ENCODE data around the gene TVP23C.

The TVP23C gene

DNA sequence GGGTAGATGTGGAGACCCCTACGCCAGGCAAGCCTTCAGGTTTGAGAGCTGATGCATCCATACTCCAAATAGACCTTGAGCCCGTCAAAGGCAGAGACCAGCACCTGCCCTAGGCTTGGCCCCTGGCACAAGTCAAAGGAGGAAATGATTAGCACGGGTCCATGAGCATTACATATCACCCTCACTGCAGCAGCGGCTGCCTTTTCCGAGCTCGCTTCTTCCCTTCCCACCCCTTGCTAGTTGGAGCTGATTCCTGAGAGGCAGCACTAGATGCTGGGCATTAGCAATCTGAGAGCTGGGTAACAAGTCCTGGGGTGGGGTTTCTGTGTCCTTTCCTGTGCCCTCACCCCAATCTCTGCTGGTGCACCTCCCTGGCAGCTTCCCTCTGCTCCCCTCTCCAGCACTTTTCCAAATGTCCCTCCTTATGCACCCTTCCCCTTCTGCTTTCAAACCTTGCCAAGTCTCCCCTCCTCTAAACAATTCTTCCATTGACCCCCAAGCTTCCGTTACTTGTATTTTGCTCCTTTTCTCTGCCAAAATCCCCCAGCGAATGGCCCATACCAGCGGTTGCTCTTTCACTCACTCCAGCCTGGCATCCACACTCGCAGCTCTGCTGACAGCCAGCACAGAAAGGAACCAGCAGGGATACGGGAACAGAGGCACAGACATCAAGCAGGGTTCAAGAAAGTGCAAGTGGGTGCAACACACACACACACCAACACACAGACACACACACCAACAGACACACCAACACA lies 98.9 kb downstream of the TVP23C start:
- DNase-seq = no peak

GRCh38 chr17:15462976-15463772 lies 100.1 kb downstream of the TVP23C start:
- DNase-seq = peak; percentile 24
- peak overlapping the region; percentile 46 for H3K27ac Mint-ChIP-seq
- no peak for TF ChIP-seq CTCF (IDR thresholded peaks at IDR 0.05)
- H3K4me1 Mint-ChIP-seq = peaks cover 32% of the 10 kb centered on the region
- H3K27me3 Mint-ChIP-seq (ENCODE audit: low read depth, poor library complexity) = no peaks in the 10 kb centered on the region
- no peak overlapping the region for H3K4me3 Mint-ChIP-seq
- peaks cover 42% of the 10 kb centered on the region for H3K36me3 Mint-ChIP-seq (ENCODE audit: low read depth)
- no peaks in the 10 kb centered on the region for H3K9me3 Mint-ChIP-seq

More for the DNA sequence above, 98.9 kb downstream of the TVP23C start:
- TF ChIP-seq CTCF (IDR thresholded peaks at IDR 0.05) = no peak
- Mint-ChIP-seq H3K4me1 (peaks cover 37% of the 10 kb centered on the region), H3K27me3 (ENCODE audit: low read depth, poor library complexity) (no peaks in the 10 kb centered on the region), H3K27ac (no peak overlapping the region), H3K9me3 (no peaks in the 10 kb centered on the region), H3K4me3 (no peak overlapping the region), H3K36me3 (ENCODE audit: low read depth) (peaks cover 41% of the 10 kb centered on the region)

GRCh38 chr17:15457723-15458094 lies 105.6 kb downstream of the TVP23C start:
- Mint-ChIP-seq H3K9me3 (peaks cover 11% of the 10 kb centered on the region), H3K4me3 (no peak overlapping the region), H3K4me1 (peaks cover 25% of the 10 kb centered on the region), H3K27ac (peak overlapping the region; percentile 58), H3K27me3 (ENCODE audit: low read depth, poor library complexity) (no peaks in the 10 kb centered on the region), H3K36me3 (ENCODE audit: low read depth) (peaks cover 67% of the 10 kb centered on the region)
- no peak for DNase-seq
- no peak for TF ChIP-seq CTCF (IDR thresholded peaks at IDR 0.05)

GRCh38 chr17:15456972-15457722 lies 106.1 kb downstream of the TVP23C start:
- DNase-seq = no peak
- TF ChIP-seq CTCF (IDR thresholded peaks at IDR 0.05) = no peak
- peaks cover 21% of the 10 kb centered on the region for H3K4me1 Mint-ChIP-seq
- peaks cover 11% of the 10 kb centered on the region for H3K9me3 Mint-ChIP-seq
- peak overlapping the region; percentile 58 for H3K27ac Mint-ChIP-seq
- H3K36me3 Mint-ChIP-seq (ENCODE audit: low read depth) = peaks cover 63% of the 10 kb centered on the region
- no peaks in the 10 kb centered on the region for H3K27me3 Mint-ChIP-seq (ENCODE audit: low read depth, poor library complexity)
- no peak overlapping the region for H3K4me3 Mint-ChIP-seq

- Mint-ChIP-seq H3K4me1 (peaks cover 21% of the 10 kb centered on the region), H3K4me3 (no peak overlapping the region), H3K9me3 (peaks cover 11% of the 10 kb centered on the region), H3K27ac (no peak overlapping the region), H3K27me3 (ENCODE audit: low read depth, poor library complexity) (no peaks in the 10 kb centered on the region), H3K36me3 (ENCODE audit: low read depth) (peaks cover 57% of the 10 kb centered on the region)
- no peak for TF ChIP-seq CTCF (IDR thresholded peaks at IDR 0.05)
- DNase-seq = no peak
Observed at GRCh38 chr17:15456496-15456895, 106.8 kb downstream of the TVP23C start.

All from nephron progenitor cell (in vitro differentiated cells).